NT2/D1 (cell line): ENCODE measurements around the gene DDX47.

Source experiments
- SUZ12 ChIP-seq: IDR thresholded peaks from 2 replicates; pipeline ENCODE4 v1.6.1; 2011; ENCODE audit not compliant: insufficient read length, insufficient read depth; ENCODE audit errors: extremely low read depth
- YY1 ChIP-seq: IDR thresholded peaks from 2 replicates; pipeline ENCODE4 v1.6.1; 2011; ENCODE audit not compliant: insufficient read length, insufficient read depth
- ZNF274 ChIP-seq: IDR thresholded peaks from 2 replicates; pipeline ENCODE4 v1.6.1; 2011; ENCODE audit warnings: mild to moderate bottlenecking, low read depth, low read length

GRCh38 chr12:12794686-12795085 lies 18.5 kb upstream of the DDX47 start:
- TF ChIP-seq ZNF274 (no peak), SUZ12 (no peak), YY1 (no peak)
